K562 (cell line): ENCODE measurements around the gene TMEM143. TPM values are rescaled to one million over a fixed set of nuclear protein-coding genes. Genes with fewer than 3 reads are reported as not detected.

Experiments
- ATAC-seq: fragments of 200-7000 bp; cut with Tn5 transposase; 3 replicates; pipeline ENCODE4 v1.9.1; 2020; ENCODE audit warnings: moderate library complexity
- BruUV-seq: library from RNA; stranded (reverse); fragments of 400-500 nt; replicated peaks from 2 replicates; lab custom pipeline; 2021; lab: Mats Ljungman, UMichigan
- CTCF ChIA-PET: fragments of 300-600 bp; formaldehyde crosslinking; extraction: SDS; loops from one replicate; lab custom pipeline; 2021; ENCODE audit warnings: low intra/inter-chr PET ratio; lab: Yijun Ruan, JAX
- POLR2A ChIA-PET: fragments of 300-600, 350-650 bp; sonication (Branson Sonifier 250); formaldehyde crosslinking; extraction: SDS; loops from one replicate; lab custom pipeline; 2021; ENCODE audit warnings: antibody characterized with exemption, inconsistent platforms; lab: Yijun Ruan, JAX
- DNase-seq, 4 experiments: peaks; one replicate each; pipeline versions ENCODE4 v3.0.0 to v3.0.0-alpha.2; 2011 to 2018; ENCODE audit warnings: low spot score in 3 of 4, mixed read lengths in 3 of 4; ENCODE audit errors: extremely low read depth in 1 of 4
- FAIRE-seq: peaks from 2 replicates; lab custom pipeline; 2011; peaks lifted over from hg19 to GRCh38; lab: Jason Lieb, UNC
- H2AFZ ChIP-seq: 2 replicates; pipeline ENCODE4 v1.6.0; 2011; ENCODE audit warnings: low read depth, low read length, control low read depth, inconsistent platforms
- H3K27ac ChIP-seq: fragments of 200-600 bp; 3 replicates; pipeline ENCODE4 v1.8.0; 2011; ENCODE audit warnings: low read depth, mild to moderate bottlenecking, control low read depth, inconsistent platforms, low read length, moderate library complexity, mixed read lengths; ENCODE audit errors: extremely low read depth
- H3K27me3 ChIP-seq, 2 experiments: fragments of 300-600 bp in 1 of 2; 2 replicates in 1 of 2; 3 replicates in 1 of 2; pipeline versions ENCODE4 v1.6.0 to v1.8.0; 2011; ENCODE audit warnings: inconsistent platforms in 2 of 2, low read length in 2 of 2, mild to moderate bottlenecking in 1 of 2, mixed read lengths in 1 of 2, moderate library complexity in 1 of 2; ENCODE audit not compliant: control insufficient read depth in 2 of 2, insufficient read depth in 2 of 2
- H3K36me3 ChIP-seq: fragments of 300-600 bp; 3 replicates; pipeline ENCODE4 v1.8.0; 2011; ENCODE audit warnings: mild to moderate bottlenecking, low read length, inconsistent platforms; ENCODE audit not compliant: control insufficient read depth, insufficient read depth
- H3K4me1 ChIP-seq, 2 experiments: fragments of 200-600 bp in 1 of 2; replicated peaks in 1 of 2; 2 replicates in 1 of 2; 3 replicates in 1 of 2; pipeline versions ENCODE4 v1.5.1 to v1.8.0; 2011; ENCODE audit warnings: inconsistent platforms in 2 of 2, low read length in 2 of 2, mild to moderate bottlenecking in 1 of 2, mixed read lengths in 1 of 2, moderate library complexity in 1 of 2; ENCODE audit not compliant: control insufficient read depth in 2 of 2, insufficient read depth in 2 of 2
- H3K4me2 ChIP-seq: 2 replicates; pipeline ENCODE4 v1.6.1; 2011; ENCODE audit warnings: low read length, control low read depth, inconsistent platforms, mixed read lengths; ENCODE audit not compliant: insufficient read depth
- H3K4me3 ChIP-seq: fragments of 200-600 bp; sonication (generic), shearing (Covaris generic); 2 replicates; pipeline ENCODE4 v1.5.1; 2016; ENCODE audit warnings: control low read depth, inconsistent platforms
- H3K79me2 ChIP-seq: fragments of 200-600 bp; 3 replicates; pipeline ENCODE4 v1.8.0; 2011; ENCODE audit warnings: low read length, inconsistent platforms; ENCODE audit not compliant: control insufficient read depth, insufficient read depth
- H3K9ac ChIP-seq, 2 experiments: 2 replicates each; pipeline versions ENCODE4 v1.6.0 to v1.6.1; 2011; ENCODE audit warnings: low read depth in 2 of 2, low read length in 2 of 2, control low read depth in 1 of 2, inconsistent platforms in 1 of 2, mild to moderate bottlenecking in 1 of 2, mixed read lengths in 1 of 2; ENCODE audit not compliant: insufficient read depth in 1 of 2
- H3K9me1 ChIP-seq: one replicate; pipeline ENCODE4 v1.6.0; 2011; ENCODE audit warnings: inconsistent platforms, mild to moderate bottlenecking, low read length, moderate library complexity; ENCODE audit not compliant: control insufficient read depth, insufficient read depth
- H3K9me3 ChIP-seq: replicated peaks from 2 replicates; pipeline ENCODE4 v1.5.1; 2011; ENCODE audit warnings: low read depth, low read length, inconsistent platforms; ENCODE audit not compliant: control insufficient read depth, insufficient read depth
- H4K20me1 ChIP-seq: replicated peaks from 2 replicates; pipeline ENCODE4 v1.6.1; 2011; ENCODE audit warnings: low read length, inconsistent platforms, mixed read lengths; ENCODE audit not compliant: control insufficient read depth, insufficient read depth
- CBX5 ChIP-seq: IDR thresholded peaks from 2 replicates; pipeline ENCODE4 v1.6.1; 2014; ENCODE audit warnings: low read depth, borderline replicate concordance
- CXXC5 ChIP-seq: fragments of 250-450 bp; sonication (Bioruptor Pico); IDR thresholded peaks from 2 replicates; pipeline ENCODE4 v1.8.0; 2022; ENCODE audit warnings: inconsistent platforms, mild to moderate bottlenecking, moderate library complexity
- GTF2B ChIP-seq: IDR thresholded peaks from 2 replicates; pipeline ENCODE4 v1.6.1; 2011; ENCODE audit not compliant: insufficient read length; ENCODE audit errors: extremely low read depth
- SAFB2 ChIP-seq: fragments of 200-400 bp; formaldehyde crosslinking; IDR thresholded peaks from 2 replicates; pipeline ENCODE4 v1.6.1; 2018; ENCODE audit warnings: borderline replicate concordance, low read length, low read depth, moderate library complexity; ENCODE audit not compliant: severe bottlenecking
- TCF7 ChIP-seq: sonication (generic); IDR thresholded peaks from 2 replicates; pipeline ENCODE4 v1.6.1; 2016; ENCODE audit warnings: antibody characterized with exemption, borderline replicate concordance
- TGIF2 ChIP-seq: sonication (generic); formaldehyde crosslinking; IDR thresholded peaks from 2 replicates; pipeline ENCODE4 v1.8.1; 2022; ENCODE audit warnings: mild to moderate bottlenecking, missing genetic modification reagents, moderate library complexity
- ZNF175 ChIP-seq: fragments of 200-800 bp; sonication (Bioruptor generic); IDR thresholded peaks from 2 replicates; pipeline ENCODE4 v1.6.1; 2016; ENCODE audit warnings: low read depth, mild to moderate bottlenecking, missing genetic modification characterization, missing compliant biosample characterization
- ZNF444 ChIP-seq: fragments of 250-450 bp; sonication (Bioruptor Pico); IDR thresholded peaks from 2 replicates; pipeline ENCODE4 v1.4.0; 2020; ENCODE audit warnings: mild to moderate bottlenecking, moderate library complexity
- ZNF639 ChIP-seq, 2 experiments: fragments of 200-800 bp in 1 of 2; sonication (Bioruptor generic) in 1 of 2; sonication (generic) in 1 of 2; formaldehyde crosslinking in 1 of 2; IDR thresholded peaks in 1 of 2; conservative IDR thresholded peaks in 1 of 2; 2 replicates each; pipeline versions ENCODE4 v1.5.0 to v1.6.1; 2016 to 2020; ENCODE audit warnings: missing compliant biosample characterization in 1 of 2, missing genetic modification characterization in 1 of 2, missing genetic modification reagents in 1 of 2
- ZNF780A ChIP-seq: fragments of 250-450 bp; sonication (Bioruptor Pico); IDR thresholded peaks from 2 replicates; pipeline ENCODE4 v1.5.0; 2021; ENCODE audit warnings: mild to moderate bottlenecking
- WGBS: fragments of 100-300 bp; shearing (Covaris generic); methylation state at CpG from one replicate; pipeline ENCODE4 v1.1.6; 2016; ENCODE audit warnings: low coverage, mixed read lengths; ENCODE audit not compliant: insufficient coverage; ENCODE audit errors: missing lambda C conversion rate; 5-methylcytosine and 5-hydroxymethylcytosine counted together
- in situ Hi-C: fragments of 300-500 bp; cut with MboI; formaldehyde crosslinking; loops from 4 replicates; pipeline ENCODE4 v1.15.0; 2018; ENCODE audit warnings: inconsistent platforms, mixed read lengths
- intact Hi-C: fragments of 100-400 bp; cut with micrococcal nuclease; formaldehyde crosslinking; loops from 2 replicates; pipeline ENCODE4 v1.14.2; 2022
- polyA plus RNA-seq, 8 experiments: library from polyadenylated mRNA; depleted of rRNA in 4 of 8; stranded (reverse) in 5 of 8; unstranded in 3 of 8; fragments of >200 nt; fragmentation: Nextera tagmentation in 2 of 8; fragmentation: Illumina TruSeq in 1 of 8; extraction: Ambion mirVana in 2 of 8; extraction: Trizol in 1 of 8; gene quantifications; 2 replicates each; pipeline versions ENCODE4 v1.2.1 to v1.2.3, GENCODE V29; 2011 to 2014; ENCODE audit warnings: inconsistent platforms in 1 of 8, missing spikeins in 1 of 8
- total RNA-seq, 7 experiments: library from RNA; depleted of rRNA in 6 of 7; stranded (reverse); fragments of >200 nt in 6 of 7; fragmentation: Illumina TruSeq in 2 of 7; extraction: Trizol in 2 of 7; gene quantifications; 2 replicates each; pipeline versions ENCODE4 v1.2.1 to v1.2.3, GENCODE V29; 2011 to 2021; ENCODE audit warnings: low replicate concordance in 1 of 7
- TF ChIP-seq, protein P1 (sequence below): sonication (generic); formaldehyde crosslinking; IDR thresholded peaks from 2 replicates; pipeline ENCODE4 v1.9.0; 2022; ENCODE audit warnings: mild to moderate bottlenecking, missing genetic modification reagents
- TF ChIP-seq, protein P2 (sequence below): fragments of 450-650 bp; IDR thresholded peaks from 2 replicates; pipeline ENCODE4 v1.6.1; 2016; ENCODE audit warnings: mild to moderate bottlenecking
- TF ChIP-seq, protein P3 (sequence below): fragments of 450-650 bp; formaldehyde crosslinking; IDR thresholded peaks from 2 replicates; pipeline ENCODE4 v1.4.0; 2020; ENCODE audit warnings: mild to moderate bottlenecking, moderate library complexity

Gene TMEM143
- total and polyA plus RNA-seq, 9 of the 15 experiments (the other 6 are each of a cell fraction or from before 2014, with no cell fraction given) = 0.66 to 8.8 (median 4.3) TPM

DNA sequence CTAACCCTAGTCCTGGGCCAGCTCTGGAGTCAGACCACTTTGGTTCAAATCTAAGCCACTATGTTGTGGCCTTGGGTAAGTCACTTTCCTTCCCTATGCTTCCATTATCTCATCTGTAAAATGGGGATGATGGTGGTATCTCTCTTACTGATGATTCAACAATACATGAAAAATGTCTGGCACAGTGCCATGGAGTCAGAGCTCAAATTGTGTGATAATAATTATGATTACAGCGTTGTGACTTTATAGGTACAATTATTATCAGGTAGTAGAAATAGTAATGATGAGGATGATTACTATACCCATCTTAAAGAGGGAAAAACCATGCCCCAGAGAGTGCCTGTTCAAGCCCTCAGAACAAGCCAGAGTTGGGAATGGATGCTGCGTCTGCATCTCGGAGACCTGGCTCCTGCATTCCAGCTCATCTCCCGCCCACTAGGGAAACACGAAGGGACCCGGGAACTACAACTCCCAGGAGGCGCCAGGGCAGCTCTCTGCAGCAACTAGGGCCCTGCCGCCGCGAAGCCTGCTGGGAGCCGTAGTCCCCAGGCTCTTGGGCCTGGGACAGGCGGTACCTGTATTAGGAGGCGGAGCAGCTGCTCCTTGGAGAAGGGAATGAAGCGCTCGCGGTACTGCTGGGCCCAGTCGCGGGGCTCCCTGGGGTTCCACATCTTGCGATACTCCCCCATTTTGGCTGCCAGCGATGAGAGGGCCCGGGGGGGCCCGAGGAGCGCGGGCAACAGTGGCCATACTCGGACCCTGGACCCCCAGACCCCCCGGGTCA, 832 bp downstream of the TMEM143 start:
- peak overlapping the region; percentile 52 for H3K4me3 ChIP-seq
- intact Hi-C loops = loop anchor here (5.0 kb wide), 1 partner anchor 41 kb away; a partner anchor contains a TSS
- peak overlapping the region; percentile 96 for H3K27ac ChIP-seq
- peaks cover 3% of the 10 kb centered on the region; the same call in 2 of the 3 replicates for H3K36me3 ChIP-seq
- H3K79me2 ChIP-seq = peaks cover 4% of the 10 kb centered on the region; the same call in 1 of the 3 replicates
- H2AFZ ChIP-seq = peak overlapping the region; percentile 93
- H3K9me3 ChIP-seq = no peaks in the 10 kb centered on the region
- FAIRE-seq (peak; percentile 94), ATAC-seq (peak; percentile 92), DNase-seq (peak; percentile 87 to 97 (median 88))
- ChIA-PET POLR2A (interaction anchor here (0.6 to 2.5 kb wide), 15 partner anchors 9 to 1454 kb away, joined by 3 to 13 read pairs (median 3); partner anchors contain the start of genes KDELR1, RPL18 and SPHK2), CTCF (no interaction called here)
- peak overlapping the region; percentile 98 for H3K4me2 ChIP-seq
- peak overlapping the region; percentile 93 to 96 for H3K9ac ChIP-seq
- peaks cover 8 to 25% of the 10 kb centered on the region in 2 experiments for H3K4me1 ChIP-seq
- no peaks in the 10 kb centered on the region for H4K20me1 ChIP-seq
- H3K9me1 ChIP-seq = no peaks in the 10 kb centered on the region
- 3% methylated on average over 26 of the region's 26 CpGs for WGBS
- in situ Hi-C loops = no loop called here
- no peaks in the 10 kb centered on the region for H3K27me3 ChIP-seq
- BruUV-seq = no TSS peak
- TF ChIP-seq, protein P1, sequence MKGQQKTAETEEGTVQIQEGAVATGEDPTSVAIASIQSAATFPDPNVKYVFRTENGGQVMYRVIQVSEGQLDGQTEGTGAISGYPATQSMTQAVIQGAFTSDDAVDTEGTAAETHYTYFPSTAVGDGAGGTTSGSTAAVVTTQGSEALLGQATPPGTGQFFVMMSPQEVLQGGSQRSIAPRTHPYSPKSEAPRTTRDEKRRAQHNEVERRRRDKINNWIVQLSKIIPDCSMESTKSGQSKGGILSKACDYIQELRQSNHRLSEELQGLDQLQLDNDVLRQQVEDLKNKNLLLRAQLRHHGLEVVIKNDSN (CRISPR knock-in tag) = no peak
- TF ChIP-seq SAFB2 (no peak), ZNF639 (CRISPR knock-in tag; conservative IDR thresholded peaks at IDR 0.05 in 1 of 2, IDR thresholded peaks at IDR 0.05 in 1 of 2) (peak in 1 of 2 experiments; percentile 87; a peak in 2 of 4 replicates), ZNF780A (CRISPR knock-in tag) (no peak), ZNF444 (no peak), TGIF2 (no peak), ZNF175 (CRISPR knock-in tag) (no peak), GTF2B (no peak), CBX5 (no peak), CXXC5 (CRISPR knock-in tag) (peak; percentile 20), TCF7 (no peak)
- TF ChIP-seq, protein P2, sequence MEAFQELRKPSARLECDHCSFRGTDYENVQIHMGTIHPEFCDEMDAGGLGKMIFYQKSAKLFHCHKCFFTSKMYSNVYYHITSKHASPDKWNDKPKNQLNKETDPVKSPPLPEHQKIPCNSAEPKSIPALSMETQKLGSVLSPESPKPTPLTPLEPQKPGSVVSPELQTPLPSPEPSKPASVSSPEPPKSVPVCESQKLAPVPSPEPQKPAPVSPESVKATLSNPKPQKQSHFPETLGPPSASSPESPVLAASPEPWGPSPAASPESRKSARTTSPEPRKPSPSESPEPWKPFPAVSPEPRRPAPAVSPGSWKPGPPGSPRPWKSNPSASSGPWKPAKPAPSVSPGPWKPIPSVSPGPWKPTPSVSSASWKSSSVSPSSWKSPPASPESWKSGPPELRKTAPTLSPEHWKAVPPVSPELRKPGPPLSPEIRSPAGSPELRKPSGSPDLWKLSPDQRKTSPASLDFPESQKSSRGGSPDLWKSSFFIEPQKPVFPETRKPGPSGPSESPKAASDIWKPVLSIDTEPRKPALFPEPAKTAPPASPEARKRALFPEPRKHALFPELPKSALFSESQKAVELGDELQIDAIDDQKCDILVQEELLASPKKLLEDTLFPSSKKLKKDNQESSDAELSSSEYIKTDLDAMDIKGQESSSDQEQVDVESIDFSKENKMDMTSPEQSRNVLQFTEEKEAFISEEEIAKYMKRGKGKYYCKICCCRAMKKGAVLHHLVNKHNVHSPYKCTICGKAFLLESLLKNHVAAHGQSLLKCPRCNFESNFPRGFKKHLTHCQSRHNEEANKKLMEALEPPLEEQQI = no peak
- TF ChIP-seq, protein P3, sequence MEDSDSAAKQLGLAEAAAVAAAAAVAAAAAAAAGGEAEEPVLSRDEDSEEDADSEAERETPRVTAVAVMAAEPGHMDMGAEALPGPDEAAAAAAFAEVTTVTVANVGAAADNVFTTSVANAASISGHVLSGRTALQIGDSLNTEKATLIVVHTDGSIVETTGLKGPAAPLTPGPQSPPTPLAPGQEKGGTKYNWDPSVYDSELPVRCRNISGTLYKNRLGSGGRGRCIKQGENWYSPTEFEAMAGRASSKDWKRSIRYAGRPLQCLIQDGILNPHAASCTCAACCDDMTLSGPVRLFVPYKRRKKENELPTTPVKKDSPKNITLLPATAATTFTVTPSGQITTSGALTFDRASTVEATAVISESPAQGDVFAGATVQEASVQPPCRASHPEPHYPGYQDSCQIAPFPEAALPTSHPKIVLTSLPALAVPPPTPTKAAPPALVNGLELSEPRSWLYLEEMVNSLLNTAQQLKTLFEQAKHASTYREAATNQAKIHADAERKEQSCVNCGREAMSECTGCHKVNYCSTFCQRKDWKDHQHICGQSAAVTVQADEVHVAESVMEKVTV (CRISPR knock-in tag) = no peak
